ENCODE measurements around the gene SH3PXD2B. TPM values are rescaled to one million over a fixed set of nuclear protein-coding genes. Genes with fewer than 3 reads are reported as not detected.

Gene SH3PXD2B
- total RNA-seq, 1 experiment from 2014 or later: 27.5 TPM

GRCh38 chr5:172440486-172440885, 13.8 kb downstream of the SH3PXD2B start:
- ChIA-PET CTCF (interaction anchor here (1.1 kb wide), 1 partner anchor 11 kb away, joined by 3 read pairs; no protein-coding TSS in a partner anchor), POLR2A (no interaction called here)
- peaks cover 22% of the 10 kb centered on the region; the same call in 1 of the 2 replicates for H3K79me2 ChIP-seq (ENCODE audit: insufficient read depth, low read length)

GRCh38 chr5:172439785-172440477, 14.4 kb downstream of the SH3PXD2B start:
- Histone ChIP-seq H3K9me3 (ENCODE audit: control insufficient read depth in 1 of 2, insufficient read depth in 1 of 2, low read depth in 1 of 2, low read length in 2 of 2) (no peaks in the 10 kb centered on the region), H3K27me3 (ENCODE audit: insufficient read depth, low read length) (no peaks in the 10 kb centered on the region), H3K9me2 (ENCODE audit: insufficient read depth) (no peaks in the 10 kb centered on the region), H3K4me1 (ENCODE audit: control insufficient read depth in 1 of 2, insufficient read depth in 2 of 2, low read length in 2 of 2) (peaks cover 19 to 21% of the 10 kb centered on the region in 2 experiments), H3K4me3 (replicated peaks in 1 of 2; ENCODE audit: low read depth in 1 of 2, low read length in 2 of 2) (no peak overlapping the region), H4K20me1 (ENCODE audit: insufficient read depth) (0 out of 2 replicates have a peak, but pooled peaks cover 8% of the 10 kb centered on the region), H2AFZ (ENCODE audit: low read depth, low read length, poor library complexity, severe bottlenecking) (no peak overlapping the region), H3K27ac (ENCODE audit: low read depth, low read length) (no peak overlapping the region), H3K79me2 (ENCODE audit: insufficient read depth, low read length) (peaks cover 22% of the 10 kb centered on the region; the same call in 1 of the 2 replicates), H3K9ac (ENCODE audit: low read length) (no peak overlapping the region), H3K4me2 (ENCODE audit: low read length) (no peak overlapping the region), H3K36me3 (ENCODE audit: control insufficient read depth in 1 of 2, insufficient read depth in 2 of 2, low read length in 2 of 2) (no peaks in the 10 kb centered on the region)
- intact Hi-C loops (cut with micrococcal nuclease): no loop called here
- ATAC-seq: no peak
- ChIA-PET CTCF (interaction anchor here (1.1 kb wide), 1 partner anchor 11 kb away, joined by 3 read pairs; no protein-coding TSS in a partner anchor), RAD21 (ENCODE audit: low non-redundant PET in 1 of 2, low total read pairs in 2 of 2, uncharacterized antibody in 2 of 2, unreplicated experiment in 2 of 2) (no interaction called here), POLR2A (no interaction called here)
- DNase-seq (ENCODE audit: low read depth, low spot score): no peak
- no peak for TF ChIP-seq POLR2A (IDR thresholded peaks at IDR 0.05; ENCODE audit: borderline replicate concordance, extremely low read depth, insufficient read depth, insufficient read length)
- TF ChIP-seq FOSL1 (IDR thresholded peaks at IDR 0.05; ENCODE audit: low read depth): no peak
- TF ChIP-seq SIN3A (IDR thresholded peaks at IDR 0.05; ENCODE audit: low read depth): no peak
- no peak for TF ChIP-seq ZFX (IDR thresholded peaks at IDR 0.05)
- TF ChIP-seq RAD21 (IDR thresholded peaks at IDR 0.05; ENCODE audit: low read depth): no peak
- no peak for TF ChIP-seq SP1 (IDR thresholded peaks at IDR 0.05; ENCODE audit: low read depth)
- TF ChIP-seq CBX3 (IDR thresholded peaks at IDR 0.05; ENCODE audit: low read depth): no peak
- TF ChIP-seq CEBPB (IDR thresholded peaks at IDR 0.05; ENCODE audit: low read depth): no peak
- TF ChIP-seq MAX (IDR thresholded peaks at IDR 0.05): no peak
- TF ChIP-seq SRF (IDR thresholded peaks at IDR 0.05; ENCODE audit: low read depth): no peak
- TF ChIP-seq EZH2phosphoT487 (IDR thresholded peaks at IDR 0.05; ENCODE audit: borderline replicate concordance): no peak
- no peak for TF ChIP-seq REST (IDR thresholded peaks at IDR 0.05; ENCODE audit: low read depth)
- no peak for TF ChIP-seq JUND (IDR thresholded peaks at IDR 0.05)
- no peak for TF ChIP-seq EZH2 (IDR thresholded peaks at IDR 0.05)
- no TSS peak for BruUV-seq (replicated peaks)

More at GRCh38 chr5:172440486-172440885, 13.8 kb downstream of the SH3PXD2B start:
- Histone ChIP-seq H3K4me2 (ENCODE audit: low read length) (no peak overlapping the region), H3K9ac (ENCODE audit: low read length) (no peak overlapping the region), H3K4me1 (ENCODE audit: control insufficient read depth in 1 of 2, insufficient read depth in 2 of 2, low read length in 2 of 2) (peaks cover 19 to 24% of the 10 kb centered on the region in 2 experiments), H3K36me3 (ENCODE audit: control insufficient read depth in 1 of 2, insufficient read depth in 2 of 2, low read length in 2 of 2) (no peaks in the 10 kb centered on the region), H2AFZ (ENCODE audit: low read depth, low read length, poor library complexity, severe bottlenecking) (no peak overlapping the region), H3K9me2 (ENCODE audit: insufficient read depth) (no peaks in the 10 kb centered on the region), H3K9me3 (ENCODE audit: control insufficient read depth in 1 of 2, insufficient read depth in 1 of 2, low read depth in 1 of 2, low read length in 2 of 2) (no peaks in the 10 kb centered on the region), H4K20me1 (ENCODE audit: insufficient read depth) (0 out of 2 replicates have a peak, but pooled peaks cover 8% of the 10 kb centered on the region), H3K4me3 (replicated peaks in 1 of 2; ENCODE audit: low read depth in 1 of 2, low read length in 2 of 2) (no peak overlapping the region), H3K27me3 (ENCODE audit: insufficient read depth, low read length) (no peaks in the 10 kb centered on the region), H3K27ac (ENCODE audit: low read depth, low read length) (no peak overlapping the region)
- no peak for ATAC-seq
- TF ChIP-seq ZFX (IDR thresholded peaks at IDR 0.05): no peak
- no peak for TF ChIP-seq ZNF274 (IDR thresholded peaks at IDR 0.05; ENCODE audit: low read depth, low read length)
- BruUV-seq (replicated peaks): no TSS peak
- RAD21 ChIA-PET (ENCODE audit: low non-redundant PET in 1 of 2, low total read pairs in 2 of 2, uncharacterized antibody in 2 of 2, unreplicated experiment in 2 of 2): no interaction called here
- intact Hi-C loops (cut with micrococcal nuclease): no loop called here
- no peak for DNase-seq (ENCODE audit: low read depth, low spot score)

Measured in HCT116 (cell line).